ENCODE measurements around the gene UBE2U.

The UBE2U gene

DNA sequence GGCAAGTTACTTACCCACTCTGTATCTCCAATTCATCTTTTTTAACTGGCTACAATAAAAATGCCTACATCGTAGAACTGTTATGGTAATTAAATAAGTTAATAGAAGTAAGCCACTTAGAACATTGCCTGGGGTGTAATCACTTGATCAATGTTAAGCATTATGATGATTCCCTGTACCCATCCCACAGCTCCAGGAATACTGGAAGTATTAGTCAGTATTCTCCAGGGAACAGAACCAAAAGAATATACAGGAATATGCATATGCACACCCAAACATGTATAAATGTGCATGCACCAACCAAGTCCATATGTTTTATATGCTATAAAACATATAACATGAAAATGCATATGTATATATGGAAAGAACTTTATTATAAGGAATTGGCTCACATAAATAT lies 107.3 kb downstream of the UBE2U start:
- no peak overlapping the region for H3K4me3 ChIP-seq (ENCODE audit: low read depth, low read length, poor library complexity, severe bottlenecking)
- no peaks in the 10 kb centered on the region for H3K79me2 ChIP-seq (ENCODE audit: insufficient read depth, low read length)
- no peak overlapping the region for H3K4me2 ChIP-seq (ENCODE audit: low read length)
- H3K9ac ChIP-seq (ENCODE audit: low read length) = no peak overlapping the region
- no peaks in the 10 kb centered on the region for H3K9me3 ChIP-seq (ENCODE audit: low read length)
- no peak overlapping the region for H2AFZ ChIP-seq (ENCODE audit: low read length)
- H3F3A ChIP-seq (ENCODE audit: insufficient read depth, low read length) = no peaks in the 10 kb centered on the region
- H3K4me1 ChIP-seq (ENCODE audit: insufficient read depth, low read length, severe bottlenecking) = no peaks in the 10 kb centered on the region
- no peak overlapping the region for H3K27ac ChIP-seq (ENCODE audit: low read depth, low read length, poor library complexity, severe bottlenecking)
- TF ChIP-seq, protein P1, sequence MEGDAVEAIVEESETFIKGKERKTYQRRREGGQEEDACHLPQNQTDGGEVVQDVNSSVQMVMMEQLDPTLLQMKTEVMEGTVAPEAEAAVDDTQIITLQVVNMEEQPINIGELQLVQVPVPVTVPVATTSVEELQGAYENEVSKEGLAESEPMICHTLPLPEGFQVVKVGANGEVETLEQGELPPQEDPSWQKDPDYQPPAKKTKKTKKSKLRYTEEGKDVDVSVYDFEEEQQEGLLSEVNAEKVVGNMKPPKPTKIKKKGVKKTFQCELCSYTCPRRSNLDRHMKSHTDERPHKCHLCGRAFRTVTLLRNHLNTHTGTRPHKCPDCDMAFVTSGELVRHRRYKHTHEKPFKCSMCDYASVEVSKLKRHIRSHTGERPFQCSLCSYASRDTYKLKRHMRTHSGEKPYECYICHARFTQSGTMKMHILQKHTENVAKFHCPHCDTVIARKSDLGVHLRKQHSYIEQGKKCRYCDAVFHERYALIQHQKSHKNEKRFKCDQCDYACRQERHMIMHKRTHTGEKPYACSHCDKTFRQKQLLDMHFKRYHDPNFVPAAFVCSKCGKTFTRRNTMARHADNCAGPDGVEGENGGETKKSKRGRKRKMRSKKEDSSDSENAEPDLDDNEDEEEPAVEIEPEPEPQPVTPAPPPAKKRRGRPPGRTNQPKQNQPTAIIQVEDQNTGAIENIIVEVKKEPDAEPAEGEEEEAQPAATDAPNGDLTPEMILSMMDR (IDR thresholded peaks at IDR 0.05; ENCODE audit: low read length) = no peak
- TF ChIP-seq EZH2 (IDR thresholded peaks at IDR 0.05; ENCODE audit: borderline replicate concordance, low read length) = no peak
- no peaks in the 10 kb centered on the region for H3K9me2 ChIP-seq (ENCODE audit: low read depth, low read length)
- H3K36me3 ChIP-seq (ENCODE audit: insufficient read depth, low read length) = no peaks in the 10 kb centered on the region
- no peaks in the 10 kb centered on the region for H4K20me1 ChIP-seq (ENCODE audit: insufficient read depth, low read length)
- no peaks in the 10 kb centered on the region for H3K27me3 ChIP-seq (ENCODE audit: insufficient read depth, low read length)

- Histone ChIP-seq H4K20me1 (ENCODE audit: insufficient read depth, low read length) (no peaks in the 10 kb centered on the region), H2AFZ (ENCODE audit: low read length) (no peak overlapping the region), H3K4me1 (ENCODE audit: insufficient read depth, low read length, severe bottlenecking) (no peaks in the 10 kb centered on the region), H3K9ac (ENCODE audit: low read length) (no peak overlapping the region), H3K36me3 (ENCODE audit: insufficient read depth, low read length) (no peaks in the 10 kb centered on the region), H3K9me2 (ENCODE audit: low read depth, low read length) (no peaks in the 10 kb centered on the region), H3K4me3 (ENCODE audit: low read depth, low read length, poor library complexity, severe bottlenecking) (no peak overlapping the region), H3F3A (ENCODE audit: insufficient read depth, low read length) (no peaks in the 10 kb centered on the region), H3K79me2 (ENCODE audit: insufficient read depth, low read length) (no peaks in the 10 kb centered on the region), H3K27me3 (ENCODE audit: insufficient read depth, low read length) (no peaks in the 10 kb centered on the region), H3K27ac (ENCODE audit: low read depth, low read length, poor library complexity, severe bottlenecking) (no peak overlapping the region), H3K4me2 (ENCODE audit: low read length) (no peak overlapping the region), H3K9me3 (ENCODE audit: low read length) (no peaks in the 10 kb centered on the region)
- no peak for TF ChIP-seq EZH2 (IDR thresholded peaks at IDR 0.05; ENCODE audit: borderline replicate concordance, low read length)
- TF ChIP-seq, protein P1 (IDR thresholded peaks at IDR 0.05; ENCODE audit: low read length) = no peak
Measured at GRCh38 chr1:64312431-64312830, 109.0 kb downstream of the UBE2U start.

GRCh38 chr1:64315402-64315801 lies 112.0 kb downstream of the UBE2U start:
- Histone ChIP-seq H3K9me3 (ENCODE audit: low read length) (no peaks in the 10 kb centered on the region), H3K4me3 (ENCODE audit: low read depth, low read length, poor library complexity, severe bottlenecking) (no peak overlapping the region), H3K9ac (ENCODE audit: low read length) (no peak overlapping the region), H3K27ac (ENCODE audit: low read depth, low read length, poor library complexity, severe bottlenecking) (no peak overlapping the region), H3F3A (ENCODE audit: insufficient read depth, low read length) (no peaks in the 10 kb centered on the region), H3K4me2 (ENCODE audit: low read length) (no peak overlapping the region), H3K36me3 (ENCODE audit: insufficient read depth, low read length) (no peaks in the 10 kb centered on the region), H4K20me1 (ENCODE audit: insufficient read depth, low read length) (no peaks in the 10 kb centered on the region), H3K4me1 (ENCODE audit: insufficient read depth, low read length, severe bottlenecking) (no peaks in the 10 kb centered on the region), H2AFZ (ENCODE audit: low read length) (no peak overlapping the region), H3K79me2 (ENCODE audit: insufficient read depth, low read length) (no peaks in the 10 kb centered on the region), H3K27me3 (ENCODE audit: insufficient read depth, low read length) (no peaks in the 10 kb centered on the region), H3K9me2 (ENCODE audit: low read depth, low read length) (no peaks in the 10 kb centered on the region)
- TF ChIP-seq EZH2 (IDR thresholded peaks at IDR 0.05; ENCODE audit: borderline replicate concordance, low read length) = no peak
- TF ChIP-seq, protein P1 (IDR thresholded peaks at IDR 0.05; ENCODE audit: low read length) = no peak
